ENCODE measurements around the gene SH3RF1. TPM values are rescaled to one million over a fixed set of nuclear protein-coding genes. Genes with fewer than 3 reads are reported as not detected.

The SH3RF1 gene
- total and polyA plus RNA-seq, 2 donors = 2.0 to 3.7 TPM

DNA sequence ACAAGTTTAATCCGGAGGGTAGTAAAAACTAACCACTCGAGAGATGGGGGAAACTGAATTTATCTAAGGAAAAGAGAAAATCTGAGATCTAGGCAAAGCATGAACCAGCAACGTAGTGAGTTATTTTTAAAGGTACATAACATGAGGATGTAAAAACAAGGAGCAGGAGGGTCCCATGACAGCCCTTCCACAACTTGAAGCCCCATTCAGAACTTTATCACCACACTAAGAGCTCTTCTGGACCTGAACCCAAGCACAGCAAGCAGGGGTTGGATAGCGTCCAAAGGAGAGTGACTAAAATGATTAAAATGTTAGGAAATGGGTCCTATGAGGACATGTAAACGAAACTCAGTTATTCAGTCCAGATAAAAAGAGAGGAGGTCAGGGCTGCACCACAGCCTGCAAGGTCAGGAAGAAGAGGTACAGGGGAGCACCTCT is 16.2 kb downstream of the SH3RF1 start:
- 86% methylated on average over 5 of the region's 5 CpGs for WGBS
- H3K36me3 ChIP-seq (ENCODE audit: control insufficient read depth in 2 of 2, insufficient read depth in 2 of 2, low read length in 1 of 2) = no peaks in the 10 kb centered on the region
- H3K4me1 ChIP-seq (ENCODE audit: control insufficient read depth in 2 of 2, insufficient read depth in 2 of 2, low read length in 2 of 2) = no peaks in the 10 kb centered on the region
- no peak for DNase-seq (ENCODE audit: low read depth in 6 of 9, low spot score in 9 of 9)
- H3K27ac ChIP-seq (ENCODE audit: low read depth in 1 of 2, low read length in 1 of 2) = no peak overlapping the region
- H3K27me3 ChIP-seq (ENCODE audit: control insufficient read depth in 2 of 2, insufficient read depth in 1 of 2, low read length in 1 of 2) = no peaks in the 10 kb centered on the region
- no peak overlapping the region for H3K4me3 ChIP-seq (ENCODE audit: low read length in 2 of 2)
- H3K9me3 ChIP-seq (ENCODE audit: control insufficient read depth in 2 of 2, insufficient read depth in 1 of 2, low read length in 1 of 2) = no peaks in the 10 kb centered on the region

DNA sequence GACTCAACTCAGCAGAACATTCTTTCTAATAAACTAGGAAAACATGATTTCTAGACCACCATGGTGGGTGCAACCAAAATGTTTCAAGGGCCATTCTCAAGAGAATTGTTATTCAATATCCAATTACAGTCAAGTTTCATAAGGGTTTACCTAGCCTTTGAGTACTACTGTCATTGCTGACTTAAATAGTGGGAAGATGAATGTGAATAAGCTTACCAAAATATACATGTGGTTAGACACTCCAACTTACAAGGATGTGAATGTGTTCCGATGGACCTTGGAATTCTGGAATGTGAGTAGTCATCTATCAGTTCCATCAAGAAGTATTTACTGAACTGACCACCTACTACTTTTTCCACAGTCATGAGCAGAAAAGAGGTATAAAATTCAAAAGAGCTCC is 16.9 kb downstream of the SH3RF1 start:
- 0% methylated on average over 1 of the region's 1 CpG for WGBS
- Histone ChIP-seq H3K27ac (ENCODE audit: low read depth in 1 of 2, low read length in 1 of 2) (no peak overlapping the region), H3K9me3 (ENCODE audit: control insufficient read depth in 2 of 2, insufficient read depth in 1 of 2, low read length in 1 of 2) (no peaks in the 10 kb centered on the region)

DNA sequence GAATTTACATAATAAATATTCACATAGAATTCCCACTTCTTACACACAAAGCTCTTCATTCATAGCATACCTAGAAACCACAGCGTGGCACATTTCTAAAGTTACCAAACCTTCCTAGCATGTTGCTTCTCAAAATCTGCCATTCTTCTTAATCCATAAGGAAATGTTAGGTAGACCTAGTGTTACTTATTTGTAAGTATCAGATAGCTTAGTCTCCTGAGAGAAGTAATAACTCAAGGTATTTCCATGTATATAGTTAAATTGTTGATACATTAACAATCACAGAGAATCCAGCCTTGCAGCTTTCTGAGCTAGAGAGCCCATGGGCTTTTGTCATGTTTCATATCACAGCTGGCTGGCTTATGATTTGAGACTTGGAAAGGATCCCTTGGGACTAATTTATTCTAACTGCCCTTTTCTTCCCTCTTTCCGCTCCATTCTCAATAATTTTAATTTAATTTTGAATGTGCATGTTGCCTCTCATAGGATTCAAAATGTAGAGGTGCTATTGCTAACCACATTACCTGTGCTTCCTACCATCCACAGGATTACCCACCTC is 17.6 kb downstream of the SH3RF1 start:
- DNase-seq (ENCODE audit: low read depth in 6 of 9, low spot score in 9 of 9) = no peak
- no peak overlapping the region for H3K27ac ChIP-seq (ENCODE audit: low read depth in 1 of 2, low read length in 1 of 2)

More for the DNA sequence above, 16.9 kb downstream of the SH3RF1 start:
- DNase-seq (ENCODE audit: low read depth in 6 of 9, low spot score in 9 of 9) = no peak
- no peaks in the 10 kb centered on the region for H3K27me3 ChIP-seq (ENCODE audit: control insufficient read depth in 2 of 2, insufficient read depth in 1 of 2, low read length in 1 of 2)
- no peaks in the 10 kb centered on the region for H3K4me1 ChIP-seq (ENCODE audit: control insufficient read depth in 2 of 2, insufficient read depth in 2 of 2, low read length in 2 of 2)
- H3K36me3 ChIP-seq (ENCODE audit: control insufficient read depth in 2 of 2, insufficient read depth in 2 of 2, low read length in 1 of 2) = no peaks in the 10 kb centered on the region
- no peak overlapping the region for H3K4me3 ChIP-seq (ENCODE audit: low read length in 2 of 2)

DNA sequence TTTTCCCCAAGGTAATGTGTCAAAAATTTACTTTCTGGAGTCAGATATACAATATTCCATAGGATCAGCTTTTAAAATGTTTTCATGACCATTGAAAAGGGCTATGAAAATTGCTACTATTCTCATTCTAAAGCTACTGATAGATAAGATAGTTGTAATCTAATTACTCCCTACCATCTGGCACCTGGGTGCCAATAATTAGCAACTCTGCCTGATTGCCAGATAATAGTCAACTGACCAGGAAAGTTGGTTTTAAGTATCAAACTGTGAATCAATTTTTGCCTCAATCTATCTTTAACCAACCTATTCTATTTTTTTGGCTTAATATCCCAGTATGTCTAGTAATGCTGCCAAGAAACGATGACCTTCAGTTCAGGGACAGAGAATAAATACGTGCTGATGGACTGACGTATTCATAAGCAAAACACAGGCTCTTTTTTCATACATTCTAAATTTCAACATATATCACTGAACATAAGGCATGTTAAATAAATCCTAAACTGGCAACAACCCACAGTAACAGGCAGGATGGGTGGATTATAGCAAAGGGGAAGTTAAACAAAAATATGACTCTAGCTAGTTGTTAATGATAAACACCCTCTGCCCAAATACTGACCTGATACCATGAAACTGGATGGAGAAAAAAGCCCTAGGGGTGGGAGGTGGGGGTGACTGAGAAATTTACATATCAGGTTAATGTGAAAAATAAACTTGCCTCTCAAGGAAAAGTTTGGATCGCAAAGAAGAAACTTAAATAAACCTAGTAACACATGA is 18.2 kb downstream of the SH3RF1 start:
- Histone ChIP-seq H3K4me1 (ENCODE audit: control insufficient read depth in 2 of 2, insufficient read depth in 2 of 2, low read length in 2 of 2) (no peaks in the 10 kb centered on the region), H3K36me3 (ENCODE audit: control insufficient read depth in 2 of 2, insufficient read depth in 2 of 2, low read length in 1 of 2) (no peaks in the 10 kb centered on the region), H3K4me3 (ENCODE audit: low read length in 2 of 2) (no peak overlapping the region), H3K27me3 (ENCODE audit: control insufficient read depth in 2 of 2, insufficient read depth in 1 of 2, low read length in 1 of 2) (no peaks in the 10 kb centered on the region), H3K9me3 (ENCODE audit: control insufficient read depth in 2 of 2, insufficient read depth in 1 of 2, low read length in 1 of 2) (no peaks in the 10 kb centered on the region), H3K27ac (ENCODE audit: low read depth in 1 of 2, low read length in 1 of 2) (no peak overlapping the region)
- DNase-seq (ENCODE audit: low read depth in 6 of 9, low spot score in 9 of 9) = no peak
- 86% methylated on average over 4 of the region's 4 CpGs for whole genome bisulfite sequencing

More for the DNA sequence above, 17.6 kb downstream of the SH3RF1 start:
- H3K27me3 ChIP-seq (ENCODE audit: control insufficient read depth in 2 of 2, insufficient read depth in 1 of 2, low read length in 1 of 2) = no peaks in the 10 kb centered on the region
- no peaks in the 10 kb centered on the region for H3K9me3 ChIP-seq (ENCODE audit: control insufficient read depth in 2 of 2, insufficient read depth in 1 of 2, low read length in 1 of 2)
- H3K4me3 ChIP-seq (ENCODE audit: low read length in 2 of 2) = no peak overlapping the region
- H3K4me1 ChIP-seq (ENCODE audit: control insufficient read depth in 2 of 2, insufficient read depth in 2 of 2, low read length in 2 of 2) = no peaks in the 10 kb centered on the region
- no peaks in the 10 kb centered on the region for H3K36me3 ChIP-seq (ENCODE audit: control insufficient read depth in 2 of 2, insufficient read depth in 2 of 2, low read length in 1 of 2)
- 93% methylated on average over 2 of the region's 2 CpGs for WGBS

DNA sequence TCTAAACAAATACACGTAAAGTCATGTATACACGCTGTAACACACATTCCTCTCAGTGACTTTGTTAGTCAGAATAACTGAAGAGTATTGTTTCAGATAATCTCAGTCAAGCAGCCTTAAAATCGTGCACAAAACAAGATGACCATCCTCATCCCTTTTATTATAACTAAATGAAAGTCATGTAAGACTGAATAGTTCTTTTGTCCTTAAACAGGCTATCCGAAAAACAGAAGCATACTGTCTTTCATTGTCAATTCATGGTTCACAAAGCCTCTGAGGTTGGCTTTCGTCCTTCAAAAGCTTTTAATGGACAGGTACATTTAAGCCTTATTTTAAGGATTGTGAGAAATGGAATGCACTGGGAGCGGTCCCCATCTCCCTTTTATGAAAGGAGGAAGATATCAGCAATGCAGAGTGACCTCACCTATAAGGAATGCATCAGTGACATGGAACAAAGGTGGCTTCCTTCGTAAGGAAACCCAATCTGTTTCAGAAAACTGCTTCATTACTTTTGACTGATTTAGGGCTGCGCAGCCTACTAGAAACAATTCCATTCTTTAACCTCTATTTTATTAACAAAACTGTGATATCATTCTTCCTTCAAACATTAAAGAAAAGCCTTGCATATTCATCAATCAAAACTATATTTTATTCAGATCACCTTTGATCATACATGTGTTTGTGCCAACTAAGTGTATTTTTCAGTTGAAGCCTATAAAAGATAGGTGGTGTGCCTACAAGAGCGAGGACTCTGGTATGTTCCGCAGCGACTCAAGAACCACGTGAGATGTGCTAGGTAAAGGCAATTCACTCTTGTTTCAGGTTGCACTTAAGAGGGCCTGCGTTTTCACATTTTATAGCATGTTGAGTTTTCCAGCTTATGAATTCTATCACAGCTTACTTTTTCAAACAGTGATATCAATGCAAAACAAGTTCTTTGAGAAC is 19.2 kb downstream of the SH3RF1 start:
- Histone ChIP-seq H3K9me3 (ENCODE audit: control insufficient read depth in 2 of 2, insufficient read depth in 1 of 2, low read length in 1 of 2) (no peaks in the 10 kb centered on the region), H3K36me3 (ENCODE audit: control insufficient read depth in 2 of 2, insufficient read depth in 2 of 2, low read length in 1 of 2) (no peaks in the 10 kb centered on the region), H3K27me3 (ENCODE audit: control insufficient read depth in 2 of 2, insufficient read depth in 1 of 2, low read length in 1 of 2) (no peaks in the 10 kb centered on the region), H3K4me1 (ENCODE audit: control insufficient read depth in 2 of 2, insufficient read depth in 2 of 2, low read length in 2 of 2) (no peaks in the 10 kb centered on the region), H3K4me3 (ENCODE audit: low read length in 2 of 2) (no peak overlapping the region), H3K27ac (ENCODE audit: low read depth in 1 of 2, low read length in 1 of 2) (no peak overlapping the region)
- WGBS = 94% methylated on average over 13 of the region's 13 CpGs
- DNase-seq (ENCODE audit: low read depth in 6 of 9, low spot score in 9 of 9) = no peak

DNA sequence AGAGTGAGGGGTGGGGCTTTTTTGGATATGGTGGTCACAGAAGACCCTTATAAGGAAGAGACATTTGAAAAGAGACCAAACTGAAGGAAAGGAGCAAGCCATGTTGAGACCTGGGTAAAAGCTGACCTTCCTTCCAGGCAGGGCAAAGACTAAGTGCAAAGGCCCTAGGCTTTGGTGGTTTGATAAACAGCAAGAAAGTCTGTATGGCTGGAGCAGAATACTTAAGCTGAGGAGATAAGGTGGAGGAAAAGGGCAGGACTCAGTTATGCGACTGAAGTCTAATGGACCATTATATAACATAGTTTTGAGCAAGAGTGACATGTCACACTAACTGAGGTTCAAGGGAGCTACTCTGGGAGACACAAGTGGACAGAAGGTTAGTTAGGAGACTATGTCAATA is 20.0 kb downstream of the SH3RF1 start:
- no peak for DNase-seq (ENCODE audit: low read depth in 6 of 9, low spot score in 9 of 9)
- Histone ChIP-seq H3K36me3 (ENCODE audit: control insufficient read depth in 2 of 2, insufficient read depth in 2 of 2, low read length in 1 of 2) (no peaks in the 10 kb centered on the region), H3K9me3 (ENCODE audit: control insufficient read depth in 2 of 2, insufficient read depth in 1 of 2, low read length in 1 of 2) (no peaks in the 10 kb centered on the region), H3K27ac (ENCODE audit: low read depth in 1 of 2, low read length in 1 of 2) (no peak overlapping the region), H3K4me1 (ENCODE audit: control insufficient read depth in 2 of 2, insufficient read depth in 2 of 2, low read length in 2 of 2) (no peaks in the 10 kb centered on the region), H3K27me3 (ENCODE audit: control insufficient read depth in 2 of 2, insufficient read depth in 1 of 2, low read length in 1 of 2) (no peaks in the 10 kb centered on the region), H3K4me3 (ENCODE audit: low read length in 2 of 2) (no peak overlapping the region)
- WGBS = 96% methylated on average over 1 of the region's 1 CpG

DNA sequence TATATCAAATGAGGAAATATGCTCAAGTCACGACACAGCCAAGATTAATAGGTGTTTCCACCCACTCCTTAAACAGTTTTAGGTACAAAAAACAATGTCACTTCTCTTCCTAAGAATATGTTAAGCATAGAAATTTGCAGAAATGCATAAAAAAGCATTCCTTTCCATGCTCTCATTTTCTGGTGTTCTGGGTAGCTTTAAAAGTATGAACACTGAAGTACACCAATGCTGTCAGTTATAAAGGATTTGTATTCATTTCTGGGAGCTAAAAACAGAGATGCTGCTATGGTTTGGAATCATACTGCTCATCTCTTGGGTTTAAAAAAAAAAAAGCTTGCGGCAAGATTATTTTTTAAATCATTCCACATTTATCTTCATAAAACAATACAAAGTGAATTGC is 20.8 kb downstream of the SH3RF1 start:
- Histone ChIP-seq H3K4me1 (ENCODE audit: control insufficient read depth in 2 of 2, insufficient read depth in 2 of 2, low read length in 2 of 2) (no peaks in the 10 kb centered on the region), H3K27ac (ENCODE audit: low read depth in 1 of 2, low read length in 1 of 2) (no peak overlapping the region)
- WGBS = 88% methylated on average over 2 of the region's 2 CpGs

DNA sequence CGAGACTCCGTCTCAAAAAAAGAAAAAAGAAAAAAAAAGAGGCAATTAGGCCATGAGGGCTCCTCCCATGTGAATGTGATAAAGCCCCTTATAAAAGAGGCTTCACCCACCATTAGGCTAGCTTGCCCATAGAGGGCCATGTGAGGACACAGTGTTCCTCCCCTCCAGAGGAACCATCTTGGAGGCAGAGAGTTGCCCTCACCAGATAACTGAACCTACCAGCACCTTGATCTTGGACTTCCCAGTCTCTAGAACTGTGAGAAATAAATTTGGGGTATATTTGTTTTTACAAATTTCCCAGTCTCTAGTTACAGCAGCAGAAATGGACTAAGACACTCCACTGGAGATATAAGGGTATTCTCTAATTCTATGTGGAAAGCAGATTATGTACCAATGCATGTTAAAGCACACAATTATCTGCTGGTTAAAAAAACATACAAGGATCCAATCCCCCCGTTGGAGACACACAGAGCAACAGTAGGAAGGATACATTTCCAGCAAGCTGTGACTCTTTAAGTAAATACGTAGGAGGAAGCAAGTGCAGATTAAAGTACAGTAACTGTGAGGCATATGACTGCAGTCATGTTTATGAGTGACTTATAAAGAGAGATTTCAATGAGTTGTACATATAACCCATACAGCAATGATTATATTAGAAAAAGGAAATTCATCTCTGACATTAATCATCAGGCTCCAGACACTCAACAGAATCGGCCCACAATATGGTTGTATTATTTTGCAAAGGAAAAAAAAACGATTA is 21.4 kb downstream of the SH3RF1 start:
- 62% methylated on average over 6 of the region's 6 CpGs for WGBS
- Histone ChIP-seq H3K27me3 (ENCODE audit: control insufficient read depth in 2 of 2, insufficient read depth in 1 of 2, low read length in 1 of 2) (no peaks in the 10 kb centered on the region), H3K27ac (ENCODE audit: low read depth in 1 of 2, low read length in 1 of 2) (no peak overlapping the region), H3K9me3 (ENCODE audit: control insufficient read depth in 2 of 2, insufficient read depth in 1 of 2, low read length in 1 of 2) (no peaks in the 10 kb centered on the region), H3K4me3 (ENCODE audit: low read length in 2 of 2) (no peak overlapping the region), H3K4me1 (ENCODE audit: control insufficient read depth in 2 of 2, insufficient read depth in 2 of 2, low read length in 2 of 2) (no peaks in the 10 kb centered on the region), H3K36me3 (ENCODE audit: control insufficient read depth in 2 of 2, insufficient read depth in 2 of 2, low read length in 1 of 2) (no peaks in the 10 kb centered on the region)
- no peak for DNase-seq (ENCODE audit: low read depth in 6 of 9, low spot score in 9 of 9)

More for the DNA sequence above, 20.8 kb downstream of the SH3RF1 start:
- H3K4me3 ChIP-seq (ENCODE audit: low read length in 2 of 2) = no peak overlapping the region
- DNase-seq (ENCODE audit: low read depth in 6 of 9, low spot score in 9 of 9) = no peak
- H3K9me3 ChIP-seq (ENCODE audit: control insufficient read depth in 2 of 2, insufficient read depth in 1 of 2, low read length in 1 of 2) = no peaks in the 10 kb centered on the region
- no peaks in the 10 kb centered on the region for H3K36me3 ChIP-seq (ENCODE audit: control insufficient read depth in 2 of 2, insufficient read depth in 2 of 2, low read length in 1 of 2)
- no peaks in the 10 kb centered on the region for H3K27me3 ChIP-seq (ENCODE audit: control insufficient read depth in 2 of 2, insufficient read depth in 1 of 2, low read length in 1 of 2)
